Karpas-422 (cell line): ENCODE results near the gene CHCHD6. TPM values are rescaled to one million over a fixed set of nuclear protein-coding genes. Genes with fewer than 3 reads are reported as not detected.

ENCODE experiments used
- DNase-seq: peaks from one replicate; pipeline ENCODE4 v3.0.0-alpha.2; 2015
- H2AFZ ChIP-seq: fragments of 200-600 bp; sonication (generic); 2 replicates; pipeline ENCODE4 v1.6.1; 2014; ENCODE audit warnings: antibody characterized with exemption, low read length, mixed read lengths
- H3K27ac ChIP-seq: fragments of 200-600 bp; sonication (generic); 2 replicates; pipeline ENCODE4 v1.5.1; 2014; ENCODE audit warnings: mild to moderate bottlenecking, low read length, moderate library complexity
- H3K27me3 ChIP-seq: fragments of 200-600 bp; sonication (generic); 2 replicates; pipeline ENCODE4 v1.6.1; 2014; ENCODE audit warnings: low read length, mixed read lengths
- H3K36me3 ChIP-seq: fragments of 200-600 bp; sonication (generic); 2 replicates; pipeline ENCODE4 v1.6.1; 2014; ENCODE audit warnings: low read length, mixed read lengths; ENCODE audit not compliant: insufficient read depth
- H3K4me1 ChIP-seq: fragments of 200-600 bp; sonication (generic); 2 replicates; pipeline ENCODE4 v1.6.1; 2014; ENCODE audit warnings: mild to moderate bottlenecking, low read length, mixed read lengths
- H3K4me2 ChIP-seq: fragments of 200-600 bp; sonication (generic); 2 replicates; pipeline ENCODE4 v1.6.1; 2014; ENCODE audit warnings: low read length, low read depth, mild to moderate bottlenecking; ENCODE audit not compliant: poor library complexity, severe bottlenecking
- H3K4me3 ChIP-seq: fragments of 200-600 bp; sonication (generic); 2 replicates; pipeline ENCODE4 v1.5.1; 2014; ENCODE audit warnings: mild to moderate bottlenecking, antibody characterized with exemption, low read length, mixed read lengths
- H3K79me2 ChIP-seq: fragments of 200-600 bp; sonication (generic); 2 replicates; pipeline ENCODE4 v1.6.1; 2014; ENCODE audit warnings: mild to moderate bottlenecking, low read length, mixed read lengths
- H3K9ac ChIP-seq: fragments of 200-600 bp; sonication (generic); 2 replicates; pipeline ENCODE4 v1.6.0; 2014; ENCODE audit warnings: low read length
- H3K9me2 ChIP-seq: fragments of 200-600 bp; sonication (generic), shearing (Covaris generic); replicated peaks from 2 replicates; pipeline ENCODE4 v1.6.0; 2014; ENCODE audit warnings: mild to moderate bottlenecking, low read length, moderate library complexity; ENCODE audit not compliant: insufficient read depth
- H3K9me3 ChIP-seq: fragments of 300-700, 200-600 bp; sonication (generic); 2 replicates; pipeline ENCODE4 v1.6.1; 2014; ENCODE audit warnings: low read length, mixed read lengths
- H4K20me1 ChIP-seq: fragments of 200-600 bp; sonication (generic); 2 replicates; pipeline ENCODE4 v1.6.1; 2014; ENCODE audit warnings: mild to moderate bottlenecking, antibody characterized with exemption, low read length, low read depth; ENCODE audit not compliant: insufficient read depth
- total RNA-seq: library from RNA; depleted of rRNA; stranded (reverse); fragments of >200 nt; shearing (Covaris generic); gene quantifications from 2 replicates; pipeline ENCODE4 v1.2.3, GENCODE V29; 2014; ENCODE audit warnings: low replicate concordance; rRNA removed

CHCHD6 gene
- total RNA-seq = 7.5 and 12.8 TPM in 2 replicates

DNA sequence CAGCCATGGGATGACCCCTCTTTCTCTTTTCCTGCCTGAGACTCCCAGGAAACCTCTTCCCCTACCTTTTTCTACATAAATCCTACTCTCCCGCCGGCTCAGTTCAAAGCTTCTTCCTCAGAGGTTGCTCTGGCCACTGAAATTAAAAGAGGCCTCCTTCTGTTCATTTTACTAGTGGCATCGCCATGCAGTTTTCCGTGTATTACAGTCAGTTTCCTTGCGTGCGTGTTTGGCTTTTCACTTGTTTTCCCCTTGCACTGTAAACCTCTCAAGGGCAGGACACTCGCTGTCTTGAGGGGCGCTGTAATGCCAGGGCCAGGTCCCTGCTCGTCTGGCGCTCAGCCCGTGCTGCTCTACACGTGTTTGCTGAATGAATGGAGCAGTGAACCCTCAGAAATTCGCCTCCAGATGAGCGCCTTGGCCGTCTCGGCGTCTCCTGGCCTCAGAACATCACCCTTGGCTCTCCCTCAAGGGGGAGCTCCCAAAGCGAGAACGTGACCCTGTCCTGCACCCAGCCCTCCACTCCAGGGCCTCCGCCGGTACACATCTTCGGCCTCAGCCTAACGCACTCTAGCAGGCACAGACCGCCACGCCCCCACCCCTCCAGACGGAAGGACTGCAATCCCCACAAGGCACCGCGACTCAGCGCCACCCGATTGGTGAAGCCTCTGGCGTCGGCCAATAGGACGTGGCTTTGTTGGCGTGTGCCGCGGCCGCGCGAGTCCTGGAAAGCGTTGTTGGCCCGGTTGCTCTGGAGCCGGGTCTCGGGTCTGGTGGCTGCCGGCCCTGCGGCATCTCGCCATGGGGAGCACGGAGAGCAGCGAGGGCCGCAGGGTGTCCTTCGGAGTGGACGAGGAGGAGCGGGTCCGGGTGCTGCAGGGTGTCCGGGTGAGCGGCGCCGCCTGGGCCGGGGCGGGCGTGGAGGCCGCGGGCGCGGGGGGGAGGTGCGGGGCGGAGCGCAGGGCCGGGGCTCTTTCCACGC lies at the start of gene CHCHD6:
CHCHD6 (plus strand) TSS at position 729 of the 982 bp plus-strand sequence; CDS start at position 802, 73 bp downstream.
- Histone ChIP-seq H3K9ac (peak within 1 kb of the TSS; percentile 81), H3K27ac (no peak within 1 kb of the TSS), H3K27me3 (no peaks in the 10 kb centered on the region), H3K79me2 (no peaks in the 10 kb centered on the region), H3K9me2 (no peaks in the 10 kb centered on the region), H3K4me3 (peak within 1 kb of the TSS; percentile 75), H3K9me3 (no peaks in the 10 kb centered on the region), H3K4me2 (peak within 1 kb of the TSS; percentile 73), H3K36me3 (no peaks in the 10 kb centered on the region), H2AFZ (peak within 1 kb of the TSS; percentile 97), H3K4me1 (peaks cover 17% of the 10 kb centered on the region), H4K20me1 (no peaks in the 10 kb centered on the region)
- peak; percentile 98 for DNase-seq

- Histone ChIP-seq H3K36me3 (no peaks in the 10 kb centered on the region), H3K4me1 (no peaks in the 10 kb centered on the region), H3K4me2 (no peak within 1 kb of the TSS), H3K9me3 (no peaks in the 10 kb centered on the region), H4K20me1 (no peaks in the 10 kb centered on the region), H3K27ac (no peak within 1 kb of the TSS), H3K4me3 (no peak within 1 kb of the TSS), H2AFZ (no peak within 1 kb of the TSS), H3K9me2 (no peaks in the 10 kb centered on the region), H3K79me2 (no peaks in the 10 kb centered on the region), H3K9ac (no peak within 1 kb of the TSS), H3K27me3 (no peaks in the 10 kb centered on the region)
- no peak for DNase-seq
Measured at GRCh38 chr3:126654571-126655383, 49.3 kb upstream of the CHCHD6 start, which contains the start of gene TXNRD3. TSS of gene TXNRD3 (minus strand) at chr3:126655124.

DNA sequence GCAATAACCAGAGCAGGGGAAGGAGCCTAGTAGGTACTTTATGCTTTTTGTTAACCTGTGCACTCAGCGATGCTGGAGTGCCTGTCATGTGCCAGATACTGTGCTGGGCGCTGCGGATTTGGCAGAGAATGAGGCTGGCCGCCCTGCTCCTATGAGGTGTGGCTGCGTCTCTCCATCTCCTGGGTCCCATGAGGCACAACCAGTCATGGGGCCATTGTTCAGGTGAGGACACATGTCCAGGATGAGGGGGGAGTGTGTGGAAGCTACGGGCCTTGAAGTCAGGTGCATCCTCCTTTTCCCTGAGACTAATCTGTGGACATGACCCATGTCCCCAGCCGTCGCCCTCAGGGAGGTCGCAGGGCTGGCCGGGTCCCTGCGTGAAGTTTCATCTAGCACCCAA lies 48.2 kb upstream of the CHCHD6 start:
- H3K4me1 ChIP-seq = no peaks in the 10 kb centered on the region
- H3K36me3 ChIP-seq = no peaks in the 10 kb centered on the region
- no peaks in the 10 kb centered on the region for H3K9me2 ChIP-seq
- H2AFZ ChIP-seq = no peak overlapping the region
- no peaks in the 10 kb centered on the region for H4K20me1 ChIP-seq
- H3K27me3 ChIP-seq = no peaks in the 10 kb centered on the region
- H3K27ac ChIP-seq = no peak overlapping the region
- H3K9me3 ChIP-seq = no peaks in the 10 kb centered on the region
- H3K4me3 ChIP-seq = no peak overlapping the region
- no peak overlapping the region for H3K9ac ChIP-seq
- no peaks in the 10 kb centered on the region for H3K79me2 ChIP-seq
- DNase-seq = no peak
- no peak overlapping the region for H3K4me2 ChIP-seq

DNA sequence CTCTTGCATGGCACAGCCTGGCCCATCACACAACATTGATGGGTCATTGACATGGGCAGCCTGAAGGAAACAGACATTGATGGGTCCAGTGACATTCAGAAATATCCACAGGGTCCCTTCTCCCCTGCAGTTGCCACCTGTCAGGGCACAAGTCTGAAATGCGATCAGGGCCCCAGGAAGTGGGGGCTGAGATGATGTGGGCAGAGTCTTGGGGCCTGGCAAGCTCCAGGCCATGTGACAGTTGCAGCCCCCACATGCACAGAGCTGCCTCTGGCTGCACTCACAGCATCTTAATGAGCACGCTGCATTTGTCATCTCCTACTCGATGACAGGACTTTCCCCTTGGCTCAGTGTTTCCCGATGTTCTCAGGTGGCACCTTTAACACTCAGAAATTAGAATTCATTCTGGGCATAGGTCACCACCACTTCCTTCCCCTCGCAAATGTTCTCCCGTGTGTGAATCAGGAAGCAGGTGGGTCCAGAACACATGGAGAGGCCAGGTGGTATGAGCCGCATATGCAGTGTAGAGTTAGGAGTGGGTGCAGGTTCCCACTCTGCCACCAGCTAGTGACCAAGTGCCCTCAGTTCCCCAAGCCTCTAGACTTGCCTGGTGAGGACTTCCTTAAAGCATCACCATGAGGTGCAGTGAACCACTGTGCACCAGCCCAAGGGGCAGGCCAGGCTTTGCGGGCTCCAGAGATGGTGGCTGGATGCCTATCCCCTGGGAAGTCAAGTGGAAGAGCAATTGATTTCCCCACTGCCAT lies 47.5 kb upstream of the CHCHD6 start:
- H3K79me2 ChIP-seq = no peaks in the 10 kb centered on the region
- no peak overlapping the region for H3K4me3 ChIP-seq
- H3K4me1 ChIP-seq = no peaks in the 10 kb centered on the region
- no peaks in the 10 kb centered on the region for H4K20me1 ChIP-seq
- H3K9me3 ChIP-seq = no peaks in the 10 kb centered on the region
- H3K27ac ChIP-seq = no peak overlapping the region
- H3K4me2 ChIP-seq = no peak overlapping the region
- H3K36me3 ChIP-seq = no peaks in the 10 kb centered on the region
- DNase-seq = no peak
- H2AFZ ChIP-seq = no peak overlapping the region
- H3K27me3 ChIP-seq = no peaks in the 10 kb centered on the region
- H3K9me2 ChIP-seq = no peaks in the 10 kb centered on the region
- no peak overlapping the region for H3K9ac ChIP-seq

DNA sequence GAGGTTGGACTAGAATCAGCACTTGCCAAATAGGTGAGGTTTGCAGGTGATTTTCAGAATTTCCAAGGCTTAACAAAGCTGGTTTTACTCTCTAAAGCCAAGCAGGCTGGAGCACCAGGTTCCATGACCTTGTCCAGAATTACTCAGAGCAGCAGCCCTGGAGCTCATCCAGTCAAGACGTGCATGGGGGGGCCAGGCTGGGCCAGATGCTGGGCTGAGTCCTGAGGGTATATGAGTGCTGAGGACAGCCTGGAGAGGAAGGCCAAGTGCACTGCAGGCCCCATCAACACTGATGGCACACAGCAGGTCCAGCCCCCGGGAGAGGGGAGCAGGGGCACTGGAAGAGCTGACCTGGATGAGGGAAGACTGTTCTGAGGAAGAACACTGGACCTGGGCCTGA lies 46.1 kb upstream of the CHCHD6 start:
- no peak overlapping the region for H2AFZ ChIP-seq
- H3K27me3 ChIP-seq = no peaks in the 10 kb centered on the region
- H3K36me3 ChIP-seq = no peaks in the 10 kb centered on the region
- H3K79me2 ChIP-seq = no peaks in the 10 kb centered on the region
- no peak for DNase-seq
- no peaks in the 10 kb centered on the region for H3K9me3 ChIP-seq
- no peak overlapping the region for H3K4me3 ChIP-seq
- H3K27ac ChIP-seq = no peak overlapping the region
- H3K9me2 ChIP-seq = no peaks in the 10 kb centered on the region
- no peak overlapping the region for H3K4me2 ChIP-seq
- H3K4me1 ChIP-seq = no peaks in the 10 kb centered on the region
- no peak overlapping the region for H3K9ac ChIP-seq
- H4K20me1 ChIP-seq = no peaks in the 10 kb centered on the region

GRCh38 chr3:126658584-126658983 lies 45.5 kb upstream of the CHCHD6 start:
- no peaks in the 10 kb centered on the region for H3K9me2 ChIP-seq
- H3K79me2 ChIP-seq = no peaks in the 10 kb centered on the region
- DNase-seq = no peak
- H3K4me2 ChIP-seq = no peak overlapping the region
- no peaks in the 10 kb centered on the region for H4K20me1 ChIP-seq
- H3K9me3 ChIP-seq = no peaks in the 10 kb centered on the region
- no peaks in the 10 kb centered on the region for H3K4me1 ChIP-seq
- H3K36me3 ChIP-seq = no peaks in the 10 kb centered on the region
- no peak overlapping the region for H3K4me3 ChIP-seq
- no peak overlapping the region for H3K27ac ChIP-seq
- H3K9ac ChIP-seq = no peak overlapping the region
- H2AFZ ChIP-seq = no peak overlapping the region
- no peaks in the 10 kb centered on the region for H3K27me3 ChIP-seq

DNA sequence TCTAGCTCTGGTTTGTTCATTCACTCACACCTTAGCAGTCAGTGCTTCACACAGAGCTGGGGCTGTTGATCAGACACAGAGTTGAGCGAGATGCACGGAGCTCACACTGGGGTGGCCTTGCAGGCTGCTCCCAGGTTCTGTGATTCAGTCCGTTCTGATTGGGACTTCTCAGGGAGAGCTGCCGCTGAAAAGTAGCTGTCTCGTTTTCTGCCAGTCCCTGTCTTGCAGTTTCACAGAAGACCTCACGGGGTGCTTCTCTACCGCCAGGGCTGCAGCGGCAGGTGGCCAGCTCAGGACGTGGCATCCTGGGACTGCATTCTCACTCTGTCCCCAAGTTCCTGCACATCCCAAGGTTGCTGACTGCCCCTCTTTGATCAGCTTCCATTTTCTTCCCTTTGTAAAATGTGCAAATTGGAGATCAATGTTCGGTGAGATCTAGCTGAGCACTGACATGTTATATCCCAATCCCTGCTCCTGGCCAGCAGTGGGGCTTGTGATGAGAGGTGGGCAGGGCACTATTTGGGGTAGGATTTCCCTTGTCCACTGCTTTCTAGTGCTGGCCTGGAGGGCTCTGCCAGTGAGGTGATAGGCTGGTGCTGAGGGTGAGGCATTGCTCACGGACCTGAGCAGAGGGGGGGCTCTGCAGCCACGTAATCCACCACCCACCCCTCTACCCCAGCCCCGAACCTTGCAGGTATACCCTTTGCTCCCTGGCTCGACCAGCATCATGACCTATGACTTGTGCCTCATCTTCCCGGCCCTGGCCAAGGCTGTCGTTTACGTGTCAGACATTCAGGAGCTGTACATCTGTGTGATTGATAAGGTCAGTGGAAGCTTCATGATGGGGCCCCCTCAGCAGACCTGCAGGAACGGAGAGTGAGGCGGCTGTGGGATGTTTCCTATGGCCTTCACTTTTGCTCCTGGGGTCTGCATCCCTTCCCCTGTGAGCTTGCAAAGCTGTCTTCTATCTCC lies 43.8 kb upstream of the CHCHD6 start:
- Histone ChIP-seq H3K79me2 (no peaks in the 10 kb centered on the region), H3K4me2 (no peak overlapping the region), H4K20me1 (no peaks in the 10 kb centered on the region), H3K9me3 (no peaks in the 10 kb centered on the region), H3K4me1 (no peaks in the 10 kb centered on the region), H3K27me3 (no peaks in the 10 kb centered on the region), H3K9me2 (no peaks in the 10 kb centered on the region), H3K4me3 (no peak overlapping the region), H2AFZ (no peak overlapping the region), H3K27ac (no peak overlapping the region), H3K9ac (no peak overlapping the region), H3K36me3 (no peaks in the 10 kb centered on the region)
- DNase-seq = peak; percentile 51
